H1 (cell line): ENCODE data around the gene SLC24A4. TPM values are rescaled to one million over a fixed set of nuclear protein-coding genes. Genes with fewer than 3 reads are reported as not detected.

Experiments
- ASH2L ChIP-seq: fragments of 200-600, 300-600 bp; sonication (generic); IDR thresholded peaks from one replicate; pipeline ENCODE4 v1.7.1; 2017; ENCODE audit warnings: low read length
- PHF8 ChIP-seq: fragments of 200-600 bp; sonication (generic); conservative IDR thresholded peaks from 2 replicates; pipeline ENCODE4 v1.7.1; 2012; ENCODE audit warnings: low read depth, mild to moderate bottlenecking, inconsistent platforms, low read length, moderate library complexity
- SIX5 ChIP-seq: IDR thresholded peaks from 2 replicates; pipeline ENCODE4 v1.6.1; 2011; ENCODE audit warnings: mild to moderate bottlenecking, low read depth, low read length
- ZNF274 ChIP-seq: IDR thresholded peaks from 2 replicates; pipeline ENCODE4 v1.7.0; 2012; ENCODE audit warnings: low read length, borderline replicate concordance; ENCODE audit errors: extremely low read depth
- polyA plus RNA-seq, 7 experiments: library from polyadenylated mRNA; depleted of rRNA in 3 of 7; stranded (reverse) in 5 of 7; unstranded in 2 of 7; fragments of >200 nt in 5 of 7; fragments of 200-250 nt in 2 of 7; gene quantifications; 1 replicate in 5 of 7; 2 replicates in 1 of 7; 4 replicates in 1 of 7; pipeline versions ENCODE4 v1.2.1 to v1.2.3, GENCODE V29; 2011 to 2013; ENCODE audit warnings: missing spikeins in 2 of 7, mixed read lengths in 2 of 7
- total RNA-seq: library from RNA; stranded (reverse); fragmentation: NEBNext Ultra II Directional; extraction: Animal tissue kit (Norgen Biotek cat#: 25700); gene quantifications from 2 replicates; pipeline ENCODE4 v1.2.1, GENCODE V29; 2021

The SLC24A4 gene
- total and polyA plus RNA-seq, 2 of the 8 experiments (the other 6 are each of a cell fraction or from before 2014, with no cell fraction given): 0.27 to 0.89 TPM

GRCh38 chr14:92470215-92470614 is 147.2 kb downstream of the SLC24A4 start (continued):
- TF ChIP-seq PHF8: no peak
- no peak for TF ChIP-seq ASH2L
- no peak for TF ChIP-seq SIX5
- no peak for TF ChIP-seq ZNF274
